ENCODE measurements around the gene PTPRG. TPM values are rescaled to one million over a fixed set of nuclear protein-coding genes. Genes with fewer than 3 reads are reported as not detected.
A peak's percentile ranks its signal among the peaks of the same experiment; 100 is the strongest.

The PTPRG gene
- total and polyA plus RNA-seq, 7 donors, result 0.69 to 76.3 (median 62.7) TPM

DNA sequence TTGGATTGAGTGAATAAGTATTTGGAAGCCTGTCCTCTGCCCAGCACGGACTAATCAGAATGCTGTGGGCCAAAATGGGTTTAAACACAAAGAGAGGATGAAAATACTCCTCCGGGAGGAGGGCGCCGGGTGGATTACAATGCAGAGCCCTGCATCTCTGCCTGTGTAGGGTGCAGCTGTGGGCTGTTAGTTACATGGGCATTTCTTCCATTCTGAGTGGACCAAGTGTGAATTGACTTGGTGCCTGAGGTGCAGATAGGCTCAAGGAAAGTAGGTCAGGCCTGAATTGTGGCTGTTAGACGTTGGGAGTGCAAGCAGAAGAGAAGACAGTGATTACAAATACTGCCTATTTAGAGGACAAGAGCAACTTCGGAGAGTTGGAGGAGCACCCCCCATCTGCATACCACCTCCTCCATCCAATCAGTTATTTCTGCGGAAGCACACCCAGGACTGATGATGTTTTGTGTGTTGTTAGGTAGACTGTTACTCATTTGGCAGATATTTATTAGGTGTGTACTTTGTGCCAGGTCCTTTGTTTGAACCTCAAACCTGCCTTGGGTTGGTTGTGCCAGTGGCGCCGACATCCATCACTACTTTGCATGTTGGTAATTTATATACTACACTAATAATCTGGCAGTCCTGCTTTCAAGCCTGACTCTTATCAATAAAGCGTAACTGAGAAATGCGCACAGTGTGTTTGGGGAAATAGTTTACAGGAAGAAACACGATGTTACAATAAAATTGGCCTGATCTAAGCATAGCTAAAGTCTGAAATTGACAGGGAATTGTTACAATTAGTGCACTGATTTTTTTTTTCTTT is 33.0 kb downstream of the PTPRG start:
- intact Hi-C loops (cut with DNase I), result no loop called here
- DNase-seq, result no peak
- H3K4me1 ChIP-seq, result peaks cover 0 to 26% (median 22%) of the 10 kb centered on the region in 4 donors
- H3K36me3 ChIP-seq, result no peaks in the 10 kb centered on the region
- TF ChIP-seq CTCF (IDR thresholded peaks at IDR 0.05) (no peak), EP300 (IDR thresholded peaks at IDR 0.05) (no peak), POLR2A (IDR thresholded peaks at IDR 0.05) (no peak), POLR2AphosphoS5 (IDR thresholded peaks at IDR 0.05) (no peak)
- no peaks in the 10 kb centered on the region for H3K27me3 ChIP-seq
- no peaks in the 10 kb centered on the region for H3K9me3 ChIP-seq
- peak overlapping the region in 3 of 4 donors; percentile 11 to 34 (median 26) for H3K27ac ChIP-seq
- no peak overlapping the region for H3K4me3 ChIP-seq
- 82 to 86% methylated on average over 12 of the region's 12 CpGs for WGBS, 2 donors

DNA sequence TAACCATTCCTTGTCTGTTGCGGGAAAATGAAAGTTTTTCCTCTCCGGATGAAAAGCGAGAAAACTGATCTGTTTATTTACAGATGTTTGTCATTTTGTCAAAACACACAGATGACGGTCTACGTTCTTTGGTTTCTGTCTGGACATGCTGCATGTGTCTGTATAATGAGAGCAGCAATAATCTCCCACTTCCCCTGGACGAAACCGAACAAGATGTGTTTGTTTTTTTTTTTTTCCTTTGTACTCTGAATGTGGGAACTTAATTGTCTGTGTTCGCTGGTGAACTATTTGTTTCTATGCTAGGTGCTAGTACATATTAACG is 33.6 kb downstream of the PTPRG start:
- H3K4me1 ChIP-seq, result peaks cover 0 to 24% (median 19%) of the 10 kb centered on the region in 4 donors
- no peak overlapping the region for H3K27ac ChIP-seq
- H3K9me3 ChIP-seq, result no peaks in the 10 kb centered on the region
- intact Hi-C loops (cut with DNase I), result no loop called here
- H3K4me3 ChIP-seq, result no peak overlapping the region
- TF ChIP-seq CTCF (IDR thresholded peaks at IDR 0.05) (no peak), EP300 (IDR thresholded peaks at IDR 0.05) (no peak), POLR2AphosphoS5 (IDR thresholded peaks at IDR 0.05) (no peak), POLR2A (IDR thresholded peaks at IDR 0.05) (no peak)
- H3K27me3 ChIP-seq, result no peaks in the 10 kb centered on the region
- WGBS, 2 donors, result 71 to 76% methylated on average over 9 of the region's 9 CpGs
- no peak for DNase-seq
- no peaks in the 10 kb centered on the region for H3K36me3 ChIP-seq

DNA sequence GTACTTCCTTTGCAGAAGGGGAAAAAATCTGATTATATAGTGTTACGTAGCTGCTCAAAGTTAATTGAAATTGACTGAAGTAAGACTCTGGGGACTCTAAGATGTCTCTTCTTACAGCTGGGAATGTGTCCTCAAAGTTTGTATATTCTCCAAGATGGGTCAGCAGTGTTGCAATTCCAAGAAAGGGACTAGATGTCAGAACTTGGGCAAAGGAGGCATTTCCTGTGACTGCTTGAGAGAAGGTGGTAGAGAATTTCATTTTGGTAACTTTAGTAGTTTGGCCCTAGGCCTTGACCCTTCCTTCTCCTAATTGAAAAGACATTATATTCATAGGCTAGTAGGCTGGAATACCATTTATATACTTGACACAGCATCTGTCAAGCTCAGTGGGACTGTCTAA is 33.9 kb downstream of the PTPRG start:
- no peak overlapping the region for H3K4me3 ChIP-seq
- peaks cover 0 to 24% (median 19%) of the 10 kb centered on the region in 4 donors for H3K4me1 ChIP-seq
- TF ChIP-seq CTCF (IDR thresholded peaks at IDR 0.05) (no peak), POLR2AphosphoS5 (IDR thresholded peaks at IDR 0.05) (no peak), POLR2A (IDR thresholded peaks at IDR 0.05) (no peak), EP300 (IDR thresholded peaks at IDR 0.05) (no peak)
- no peaks in the 10 kb centered on the region for H3K36me3 ChIP-seq
- no peaks in the 10 kb centered on the region for H3K9me3 ChIP-seq
- 0 to 53% methylated on average over 1 of the region's 1 CpG for WGBS, 2 donors
- no peak for DNase-seq
- peak overlapping the region in 1 of 4 donors; percentile 12 for H3K27ac ChIP-seq
- H3K27me3 ChIP-seq, result no peaks in the 10 kb centered on the region
- intact Hi-C loops (cut with DNase I), result no loop called here

DNA sequence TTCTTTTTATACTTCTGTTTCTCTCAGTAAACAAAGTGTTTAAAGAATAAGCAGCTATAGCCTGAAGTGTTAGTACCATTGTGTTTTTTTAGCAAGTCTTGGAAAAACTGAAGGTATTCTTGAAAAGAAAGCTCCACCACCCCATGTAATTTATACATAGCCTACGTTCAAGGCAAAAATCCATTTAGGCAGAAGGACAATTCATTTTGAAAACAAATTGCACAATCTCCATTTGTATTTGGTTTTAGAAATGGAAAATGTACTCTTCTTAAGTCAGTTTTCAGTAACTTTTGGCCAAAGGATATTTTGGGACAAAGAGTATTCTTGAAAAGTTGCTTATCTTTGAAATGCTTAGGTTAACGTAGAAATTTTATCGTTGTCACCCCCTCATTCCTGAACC is 34.5 kb downstream of the PTPRG start:
- H3K36me3 ChIP-seq, result no peaks in the 10 kb centered on the region
- H3K27ac ChIP-seq, result no peak overlapping the region
- no peaks in the 10 kb centered on the region for H3K9me3 ChIP-seq
- TF ChIP-seq POLR2AphosphoS5 (IDR thresholded peaks at IDR 0.05) (no peak), POLR2A (IDR thresholded peaks at IDR 0.05) (no peak), CTCF (IDR thresholded peaks at IDR 0.05) (no peak), EP300 (IDR thresholded peaks at IDR 0.05) (no peak)
- intact Hi-C loops (cut with DNase I), result no loop called here
- H3K4me1 ChIP-seq, result peaks cover 0 to 24% (median 19%) of the 10 kb centered on the region in 4 donors
- WGBS, 2 donors, result 87 to 91% methylated on average over 3 of the region's 3 CpGs
- no peaks in the 10 kb centered on the region for H3K27me3 ChIP-seq
- H3K4me3 ChIP-seq, result no peak overlapping the region
- DNase-seq, result no peak
